Measurements from ENCODE around the gene MEDAG.

DNA sequence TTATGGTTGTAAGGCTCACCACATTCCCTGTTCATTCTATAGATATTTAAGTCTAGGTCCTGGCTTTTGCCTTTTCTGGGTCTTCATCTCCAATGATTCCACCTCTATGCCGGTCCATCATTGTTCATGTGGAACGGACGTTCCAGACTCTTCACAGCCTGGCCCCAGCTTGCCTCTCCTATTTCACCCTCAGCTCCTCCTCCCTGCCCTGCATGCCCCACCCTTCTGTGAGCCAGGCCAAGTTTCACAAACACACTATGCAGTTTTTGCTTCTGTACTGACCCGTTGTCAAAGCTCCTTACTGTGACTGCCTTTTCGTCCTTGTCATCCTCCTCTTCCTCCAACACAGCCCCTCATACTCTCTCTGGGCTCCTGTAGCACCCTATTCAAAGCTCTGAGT is 57.7 kb downstream of the MEDAG start:
- TF ChIP-seq, protein P1, sequence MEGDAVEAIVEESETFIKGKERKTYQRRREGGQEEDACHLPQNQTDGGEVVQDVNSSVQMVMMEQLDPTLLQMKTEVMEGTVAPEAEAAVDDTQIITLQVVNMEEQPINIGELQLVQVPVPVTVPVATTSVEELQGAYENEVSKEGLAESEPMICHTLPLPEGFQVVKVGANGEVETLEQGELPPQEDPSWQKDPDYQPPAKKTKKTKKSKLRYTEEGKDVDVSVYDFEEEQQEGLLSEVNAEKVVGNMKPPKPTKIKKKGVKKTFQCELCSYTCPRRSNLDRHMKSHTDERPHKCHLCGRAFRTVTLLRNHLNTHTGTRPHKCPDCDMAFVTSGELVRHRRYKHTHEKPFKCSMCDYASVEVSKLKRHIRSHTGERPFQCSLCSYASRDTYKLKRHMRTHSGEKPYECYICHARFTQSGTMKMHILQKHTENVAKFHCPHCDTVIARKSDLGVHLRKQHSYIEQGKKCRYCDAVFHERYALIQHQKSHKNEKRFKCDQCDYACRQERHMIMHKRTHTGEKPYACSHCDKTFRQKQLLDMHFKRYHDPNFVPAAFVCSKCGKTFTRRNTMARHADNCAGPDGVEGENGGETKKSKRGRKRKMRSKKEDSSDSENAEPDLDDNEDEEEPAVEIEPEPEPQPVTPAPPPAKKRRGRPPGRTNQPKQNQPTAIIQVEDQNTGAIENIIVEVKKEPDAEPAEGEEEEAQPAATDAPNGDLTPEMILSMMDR (conservative IDR thresholded peaks at IDR 0.05; ENCODE audit: low read depth, low read length): no peak
- no peak for TF ChIP-seq EZH2 (IDR thresholded peaks at IDR 0.05; ENCODE audit: borderline replicate concordance, low read depth, low read length, poor library complexity, severe bottlenecking)

Data from A673 (cell line).